Measurements from ENCODE around the gene TEKTIP1. TPM values are rescaled to one million over a fixed set of nuclear protein-coding genes. Genes with fewer than 3 reads are reported as not detected.

TEKTIP1 gene
- total RNA-seq, 2 donors from 2014 or later = 5.0 to 8.4 TPM

GRCh38 chr19:3512562-3513228 lies 26.3 kb upstream of the TEKTIP1 start:
- H3K4me1 Mint-ChIP-seq = peaks cover 45% of the 10 kb centered on the region
- no peaks in the 10 kb centered on the region for H3K9me3 ChIP-seq (ENCODE audit: control insufficient read depth, low read length, poor library complexity, severe bottlenecking)
- ATAC-seq (no peak), DNase-seq (no peak)
- peaks cover 2% of the 10 kb centered on the region for H3K36me3 Mint-ChIP-seq (ENCODE audit: low read depth)
- H3K27me3 Mint-ChIP-seq = no peaks in the 10 kb centered on the region
- no peak overlapping the region for H3K4me3 Mint-ChIP-seq
- H3K27ac Mint-ChIP-seq = peak overlapping the region; percentile 11

GRCh38 chr19:3513229-3514140 lies 25.5 kb upstream of the TEKTIP1 start:
- H3K4me1 Mint-ChIP-seq = peaks cover 43% of the 10 kb centered on the region
- DNase-seq (no peak), ATAC-seq (no peak)
- peaks cover 2% of the 10 kb centered on the region for H3K36me3 Mint-ChIP-seq (ENCODE audit: low read depth)
- no peak overlapping the region for H3K27ac Mint-ChIP-seq
- H3K27me3 Mint-ChIP-seq = no peaks in the 10 kb centered on the region
- no peaks in the 10 kb centered on the region for H3K9me3 ChIP-seq (ENCODE audit: control insufficient read depth, low read length, poor library complexity, severe bottlenecking)
- H3K4me3 Mint-ChIP-seq = no peak overlapping the region

- ATAC-seq (no peak), DNase-seq (no peak)
- peak overlapping the region; percentile 68 for H3K27ac Mint-ChIP-seq
- peaks cover 32% of the 10 kb centered on the region for H3K4me1 Mint-ChIP-seq
- H3K9me3 ChIP-seq (ENCODE audit: control insufficient read depth, low read length, poor library complexity, severe bottlenecking) = no peaks in the 10 kb centered on the region
- no peak overlapping the region for H3K4me3 Mint-ChIP-seq
- H3K36me3 Mint-ChIP-seq (ENCODE audit: low read depth) = peaks cover 2% of the 10 kb centered on the region
- no peaks in the 10 kb centered on the region for H3K27me3 Mint-ChIP-seq
Observed at GRCh38 chr19:3514930-3515329, 24.0 kb upstream of the TEKTIP1 start.

- DNase-seq = no peak
- peak overlapping the region; percentile 68 for H3K27ac Mint-ChIP-seq
- no peaks in the 10 kb centered on the region for H3K27me3 Mint-ChIP-seq
- H3K4me1 Mint-ChIP-seq = peaks cover 30% of the 10 kb centered on the region
- no peaks in the 10 kb centered on the region for H3K9me3 ChIP-seq (ENCODE audit: control insufficient read depth, low read length, poor library complexity, severe bottlenecking)
- H3K4me3 Mint-ChIP-seq = no peak overlapping the region
- H3K36me3 Mint-ChIP-seq (ENCODE audit: low read depth) = peaks cover 2% of the 10 kb centered on the region
- ATAC-seq = no peak
Observed at GRCh38 chr19:3515891-3516422, 23.0 kb upstream of the TEKTIP1 start.

GRCh38 chr19:3516675-3517207 lies 22.2 kb upstream of the TEKTIP1 start:
- H3K9me3 ChIP-seq (ENCODE audit: control insufficient read depth, low read length, poor library complexity, severe bottlenecking) = no peaks in the 10 kb centered on the region
- peaks cover 28% of the 10 kb centered on the region for H3K4me1 Mint-ChIP-seq
- peak; percentile 84 for ATAC-seq
- H3K27me3 Mint-ChIP-seq = no peaks in the 10 kb centered on the region
- no peak for DNase-seq
- H3K4me3 Mint-ChIP-seq = peak overlapping the region; percentile 55
- peaks cover 2% of the 10 kb centered on the region for H3K36me3 Mint-ChIP-seq (ENCODE audit: low read depth)
- H3K27ac Mint-ChIP-seq = peak overlapping the region; percentile 68

- H3K9me3 ChIP-seq (ENCODE audit: control insufficient read depth, low read length, poor library complexity, severe bottlenecking) = no peaks in the 10 kb centered on the region
- H3K36me3 Mint-ChIP-seq (ENCODE audit: low read depth) = peaks cover 2% of the 10 kb centered on the region
- no peak overlapping the region for H3K4me3 Mint-ChIP-seq
- DNase-seq = no peak
- H3K27ac Mint-ChIP-seq = no peak overlapping the region
- H3K27me3 Mint-ChIP-seq = no peaks in the 10 kb centered on the region
- no peak for ATAC-seq
- peaks cover 25% of the 10 kb centered on the region for H3K4me1 Mint-ChIP-seq
Observed at GRCh38 chr19:3517638-3518037, 21.3 kb upstream of the TEKTIP1 start.

GRCh38 chr19:3518255-3518654 lies 20.7 kb upstream of the TEKTIP1 start:
- peak overlapping the region; percentile 24 for H3K27ac Mint-ChIP-seq

GRCh38 chr19:3518659-3519058 lies 20.3 kb upstream of the TEKTIP1 start:
- ATAC-seq = no peak
- H3K4me3 Mint-ChIP-seq = no peak overlapping the region
- H3K9me3 ChIP-seq (ENCODE audit: control insufficient read depth, low read length, poor library complexity, severe bottlenecking) = no peaks in the 10 kb centered on the region
- DNase-seq = no peak
- H3K27me3 Mint-ChIP-seq = no peaks in the 10 kb centered on the region
- peaks cover 2% of the 10 kb centered on the region for H3K36me3 Mint-ChIP-seq (ENCODE audit: low read depth)
- H3K4me1 Mint-ChIP-seq = peaks cover 25% of the 10 kb centered on the region
- peak overlapping the region; percentile 24 for H3K27ac Mint-ChIP-seq

More at GRCh38 chr19:3518255-3518654, 20.7 kb upstream of the TEKTIP1 start:
- ATAC-seq (no peak), DNase-seq (no peak)
- H3K36me3 Mint-ChIP-seq (ENCODE audit: low read depth) = peaks cover 2% of the 10 kb centered on the region
- H3K4me1 Mint-ChIP-seq = peaks cover 25% of the 10 kb centered on the region
- no peaks in the 10 kb centered on the region for H3K27me3 Mint-ChIP-seq
- no peaks in the 10 kb centered on the region for H3K9me3 ChIP-seq (ENCODE audit: control insufficient read depth, low read length, poor library complexity, severe bottlenecking)
- no peak overlapping the region for H3K4me3 Mint-ChIP-seq

GRCh38 chr19:3519126-3519525 lies 19.8 kb upstream of the TEKTIP1 start:
- Mint-ChIP-seq H3K36me3 (ENCODE audit: low read depth) (peaks cover 6% of the 10 kb centered on the region), H3K27me3 (no peaks in the 10 kb centered on the region), H3K4me3 (no peak overlapping the region), H3K4me1 (peaks cover 29% of the 10 kb centered on the region), H3K27ac (peak overlapping the region; percentile 24)
- DNase-seq (no peak), ATAC-seq (no peak)
- H3K9me3 ChIP-seq (ENCODE audit: control insufficient read depth, low read length, poor library complexity, severe bottlenecking) = no peaks in the 10 kb centered on the region

GRCh38 chr19:3520166-3521103 lies 18.5 kb upstream of the TEKTIP1 start:
- no peaks in the 10 kb centered on the region for H3K9me3 ChIP-seq (ENCODE audit: control insufficient read depth, low read length, poor library complexity, severe bottlenecking)
- no peak for ATAC-seq
- H3K36me3 Mint-ChIP-seq (ENCODE audit: low read depth) = peaks cover 6% of the 10 kb centered on the region
- no peaks in the 10 kb centered on the region for H3K27me3 Mint-ChIP-seq
- DNase-seq = no peak
- H3K4me3 Mint-ChIP-seq = no peak overlapping the region
- H3K27ac Mint-ChIP-seq = peak overlapping the region; percentile 67
- H3K4me1 Mint-ChIP-seq = peaks cover 21% of the 10 kb centered on the region

- H3K9me3 ChIP-seq (ENCODE audit: control insufficient read depth, low read length, poor library complexity, severe bottlenecking) = no peaks in the 10 kb centered on the region
- peaks cover 18% of the 10 kb centered on the region for H3K4me1 Mint-ChIP-seq
- peaks cover 6% of the 10 kb centered on the region for H3K36me3 Mint-ChIP-seq (ENCODE audit: low read depth)
- H3K27ac Mint-ChIP-seq = peak overlapping the region; percentile 67
- H3K27me3 Mint-ChIP-seq = no peaks in the 10 kb centered on the region
- no peak overlapping the region for H3K4me3 Mint-ChIP-seq
- ATAC-seq (no peak), DNase-seq (no peak)
Observed at GRCh38 chr19:3521104-3521445, 17.9 kb upstream of the TEKTIP1 start.

- H3K4me3 Mint-ChIP-seq = no peak overlapping the region
- no peaks in the 10 kb centered on the region for H3K27me3 Mint-ChIP-seq
- DNase-seq (no peak), ATAC-seq (no peak)
- H3K9me3 ChIP-seq (ENCODE audit: control insufficient read depth, low read length, poor library complexity, severe bottlenecking) = no peaks in the 10 kb centered on the region
- peaks cover 6% of the 10 kb centered on the region for H3K36me3 Mint-ChIP-seq (ENCODE audit: low read depth)
- no peak overlapping the region for H3K27ac Mint-ChIP-seq
- H3K4me1 Mint-ChIP-seq = peaks cover 8% of the 10 kb centered on the region
Observed at GRCh38 chr19:3522421-3523360, 16.3 kb upstream of the TEKTIP1 start.

Measured in T-helper 17 cell (primary cell).